ENCODE measurements around the gene HEPHL1. TPM values are rescaled to one million over a fixed set of nuclear protein-coding genes. Genes with fewer than 3 reads are reported as not detected.

The HEPHL1 gene
- polyA plus RNA-seq, 1 donor: not detected

GRCh38 chr11:94025690-94026394 is 4.7 kb downstream of the HEPHL1 start:
- DNase-seq: no peak

- no peak for DNase-seq
Measured at GRCh38 chr11:94027210-94027609, 6.1 kb downstream of the HEPHL1 start.

GRCh38 chr11:94028436-94028835 is 7.3 kb downstream of the HEPHL1 start:
- DNase-seq: no peak

GRCh38 chr11:94030059-94030458 is 8.9 kb downstream of the HEPHL1 start:
- no peak for DNase-seq

GRCh38 chr11:94031625-94032024 is 10.5 kb downstream of the HEPHL1 start:
- DNase-seq: no peak

GRCh38 chr11:94032066-94032465 is 10.9 kb downstream of the HEPHL1 start:
- no peak for DNase-seq

- no peak for DNase-seq
Measured at GRCh38 chr11:94032725-94033124, 11.6 kb downstream of the HEPHL1 start.

GRCh38 chr11:94034207-94034606 is 13.1 kb downstream of the HEPHL1 start:
- DNase-seq: no peak

GRCh38 chr11:94036096-94036495 is 14.9 kb downstream of the HEPHL1 start:
- no peak for DNase-seq

GRCh38 chr11:94043241-94043640 is 22.1 kb downstream of the HEPHL1 start:
- DNase-seq: no peak

GRCh38 chr11:94046796-94047195 is 25.6 kb downstream of the HEPHL1 start:
- DNase-seq: no peak

GRCh38 chr11:94048032-94048709 is 27.0 kb downstream of the HEPHL1 start:
- no peak for DNase-seq

GRCh38 chr11:94049351-94049750 is 28.2 kb downstream of the HEPHL1 start:
- no peak for DNase-seq

GRCh38 chr11:94058630-94059029 is 37.5 kb downstream of the HEPHL1 start:
- no peak for DNase-seq

GRCh38 chr11:94059065-94059464 is 37.9 kb downstream of the HEPHL1 start:
- no peak for DNase-seq

GRCh38 chr11:94060401-94060800 is 39.2 kb downstream of the HEPHL1 start:
- no peak for DNase-seq

- DNase-seq: no peak
Measured at GRCh38 chr11:94062360-94062759, 41.2 kb downstream of the HEPHL1 start.

- DNase-seq: no peak
Measured at GRCh38 chr11:94066901-94067429, 45.8 kb downstream of the HEPHL1 start.

GRCh38 chr11:94068764-94069163 is 47.6 kb downstream of the HEPHL1 start:
- no peak for DNase-seq

GRCh38 chr11:94077552-94078293 is 56.6 kb downstream of the HEPHL1 start:
- DNase-seq: no peak

- DNase-seq: no peak
Measured at GRCh38 chr11:94084164-94084563, 63.0 kb downstream of the HEPHL1 start.

- no peak for DNase-seq
Measured at GRCh38 chr11:94088906-94089305, 67.8 kb downstream of the HEPHL1 start.

GRCh38 chr11:94089341-94089740 is 68.2 kb downstream of the HEPHL1 start:
- no peak for DNase-seq
